Measurements from ENCODE around the gene SLC32A1. TPM values are rescaled to one million over a fixed set of nuclear protein-coding genes. Genes with fewer than 3 reads are reported as not detected.

The SLC32A1 gene
- total and polyA plus RNA-seq, 2 of the 13 experiments (the other 11 are each of a cell fraction or from before 2014, with no cell fraction given) = not detected

GRCh38 chr20:38748097-38748860 lies 24.0 kb downstream of the SLC32A1 start, which contains the start of gene ACTR5 (continued):
- TF ChIP-seq ZSCAN12 (CRISPR knock-in tag; IDR thresholded peaks at IDR 0.05) (peak; percentile 94; the same call in 1 of the 2 replicates), MBD4 (IDR thresholded peaks at IDR 0.05; ENCODE audit: borderline replicate concordance, low read length) (no peak), ZNF460 (CRISPR knock-in tag; IDR thresholded peaks at IDR 0.05; ENCODE audit: borderline replicate concordance) (no peak), YY1 (IDR thresholded peaks at IDR 0.05; ENCODE audit: insufficient read depth, insufficient replicate concordance, low read depth, low read length) (peak; percentile 97), ZNF841 (CRISPR knock-in tag; IDR thresholded peaks at IDR 0.05; ENCODE audit: borderline replicate concordance) (no peak; the same call in 1 of the 2 replicates), TBX2 (CRISPR knock-in tag; IDR thresholded peaks at IDR 0.05; ENCODE audit: borderline replicate concordance) (peak; percentile 87), ELF3 (CRISPR knock-in tag; IDR thresholded peaks at IDR 0.05) (peak; percentile 50), ZSCAN22 (CRISPR knock-in tag; IDR thresholded peaks at IDR 0.05) (no peak), HBP1 (CRISPR knock-in tag; IDR thresholded peaks at IDR 0.05; ENCODE audit: low read depth) (peak; percentile 79; the same call in 1 of the 2 replicates), DBP (CRISPR knock-in tag; IDR thresholded peaks at IDR 0.05; ENCODE audit: not compliant biosample characterization) (peak; percentile 97), ZNF770 (CRISPR knock-in tag; IDR thresholded peaks at IDR 0.05) (no peak), ZFP82 (CRISPR knock-in tag; IDR thresholded peaks at IDR 0.05; ENCODE audit: borderline replicate concordance) (no peak), ZNF615 (CRISPR knock-in tag; IDR thresholded peaks at IDR 0.05; ENCODE audit: borderline replicate concordance) (no peak), IRF2 (CRISPR knock-in tag; IDR thresholded peaks at IDR 0.05) (peak; percentile 34; the same call in 1 of the 2 replicates), ZBTB1 (CRISPR knock-in tag; IDR thresholded peaks at IDR 0.05; ENCODE audit: borderline replicate concordance) (peak; percentile 88), ZBTB4 (CRISPR knock-in tag; IDR thresholded peaks at IDR 0.05; ENCODE audit: borderline replicate concordance) (no peak), TIGD3 (CRISPR knock-in tag; IDR thresholded peaks at IDR 0.05; ENCODE audit: borderline replicate concordance) (peak; percentile 96), U2AF1 (optimal IDR thresholded peaks at IDR 0.05; ENCODE audit: low read depth, low read length) (peak; percentile 51), ZSCAN9 (CRISPR knock-in tag; IDR thresholded peaks at IDR 0.05; ENCODE audit: borderline replicate concordance) (no peak; the same call in 1 of the 2 replicates), RAD21 (CRISPR knock-in tag; IDR thresholded peaks at IDR 0.05) (peak; percentile 78; the same call in 1 of the 2 replicates)
